Naive thymus-derived CD8-positive, alpha-beta T cell (primary cell): ENCODE measurements around the gene UBA52. TPM values are rescaled to one million over a fixed set of nuclear protein-coding genes. Genes with fewer than 3 reads are reported as not detected.
"Not testable (repeated sequence)": the region's sequence is repeated elsewhere in the genome, so short reads cannot be mapped to it uniquely, and the experiment has no call there.

Experiments
- ATAC-seq, 2 donors: fragments of 150-1000 bp; cut with Tn5 transposase in 1 of 2; sonication (Bioruptor Pico), chemical (Tn5 transposase) in 1 of 2; 1 replicate in 1 of 2; 2 replicates in 1 of 2; pipeline ENCODE4 v1.10.0; 2021; ENCODE audit warnings: mild to moderate bottlenecking in 2 of 2, moderate library complexity in 2 of 2
- POLR2A ChIA-PET: fragments of 350-600 bp; sonication (Branson Sonifier 250); formaldehyde crosslinking; loops from one replicate; lab custom pipeline; 2021; ENCODE audit warnings: antibody characterized with exemption; lab: Charles Lee
- DNase-seq, 10 donors: peaks; one replicate each; pipeline versions ENCODE4 v3.0.0 to v3.0.0-alpha.2; 2020 to 2022
- H3K27ac Mint-ChIP-seq, 10 donors: one replicate each; pipeline ENCODE4 v1.8.0; 2020 to 2022; ENCODE audit warnings: mild to moderate bottlenecking in 10 of 10, mixed read lengths in 10 of 10, moderate library complexity in 4 of 10, inconsistent platforms in 1 of 10
- H3K27me3 Mint-ChIP-seq, 5 donors: one replicate each; pipeline ENCODE4 v1.8.0; 2021 to 2022; ENCODE audit warnings: mixed read lengths in 5 of 5
- H3K36me3 Mint-ChIP-seq, 3 donors: one replicate each; pipeline ENCODE4 v1.8.0; 2020 to 2022; ENCODE audit warnings: mixed read lengths in 3 of 3, mild to moderate bottlenecking in 2 of 3, inconsistent platforms in 1 of 3
- H3K4me1 Mint-ChIP-seq, 4 donors: one replicate each; pipeline ENCODE4 v1.8.0; 2021 to 2022; ENCODE audit warnings: mixed read lengths in 4 of 4
- H3K4me3 Mint-ChIP-seq, 10 donors: one replicate each; pipeline ENCODE4 v1.8.0; 2020 to 2022; ENCODE audit warnings: mild to moderate bottlenecking in 10 of 10, mixed read lengths in 10 of 10, moderate library complexity in 6 of 10, inconsistent platforms in 1 of 10
- H3K9me3 Mint-ChIP-seq, 9 donors: one replicate each; pipeline ENCODE4 v1.8.0; 2020 to 2022; ENCODE audit warnings: mixed read lengths in 9 of 9, mild to moderate bottlenecking in 3 of 9, inconsistent platforms in 1 of 9, moderate library complexity in 1 of 9
- polyA plus RNA-seq, 3 donors: library from polyadenylated mRNA; unstranded; fragments of 300-500 nt; fragmentation: Illumina TruSeq; gene quantifications; one replicate each; pipeline ENCODE4 v1.2.3, GENCODE V29; 2021
- total RNA-seq, 8 experiments: library from RNA in 2 of 8; stranded (reverse) in 2 of 8; gene quantifications; one replicate each; pipeline ENCODE4 v1.2.3 and lab custom pipeline; 2021 to 2026

Gene UBA52
- total and polyA plus RNA-seq, 5 experiments from 2014 or later = 1,743 to 2,077 (median 1,986) TPM

GRCh38 chr19:18587962-18588610 lies 16.4 kb downstream of the UBA52 start:
- Mint-ChIP-seq H3K4me1 (peaks cover 16 to 45% (median 33%) of the 10 kb centered on the region in 4 donors), H3K27ac (peak overlapping the region; percentile 87 to 96 (median 94)), H3K9me3 (no peaks in the 10 kb centered on the region), H3K27me3 (no peaks in the 10 kb centered on the region), H3K4me3 (peak overlapping the region; percentile 81 to 95 (median 90)), H3K36me3 (peaks cover 0 to 9% (median 0%) of the 10 kb centered on the region in 3 donors)
- peak; percentile 7 to 18 for ATAC-seq
- no peak for DNase-seq
- POLR2A ChIA-PET = interaction anchor here (0.6 to 5.4 kb wide), 22 partner anchors 10 to 332 kb away, joined by 3 to 107 read pairs (median 6); partner anchors contain the start of genes COPE, DDX49, ELL and FKBP8

DNA sequence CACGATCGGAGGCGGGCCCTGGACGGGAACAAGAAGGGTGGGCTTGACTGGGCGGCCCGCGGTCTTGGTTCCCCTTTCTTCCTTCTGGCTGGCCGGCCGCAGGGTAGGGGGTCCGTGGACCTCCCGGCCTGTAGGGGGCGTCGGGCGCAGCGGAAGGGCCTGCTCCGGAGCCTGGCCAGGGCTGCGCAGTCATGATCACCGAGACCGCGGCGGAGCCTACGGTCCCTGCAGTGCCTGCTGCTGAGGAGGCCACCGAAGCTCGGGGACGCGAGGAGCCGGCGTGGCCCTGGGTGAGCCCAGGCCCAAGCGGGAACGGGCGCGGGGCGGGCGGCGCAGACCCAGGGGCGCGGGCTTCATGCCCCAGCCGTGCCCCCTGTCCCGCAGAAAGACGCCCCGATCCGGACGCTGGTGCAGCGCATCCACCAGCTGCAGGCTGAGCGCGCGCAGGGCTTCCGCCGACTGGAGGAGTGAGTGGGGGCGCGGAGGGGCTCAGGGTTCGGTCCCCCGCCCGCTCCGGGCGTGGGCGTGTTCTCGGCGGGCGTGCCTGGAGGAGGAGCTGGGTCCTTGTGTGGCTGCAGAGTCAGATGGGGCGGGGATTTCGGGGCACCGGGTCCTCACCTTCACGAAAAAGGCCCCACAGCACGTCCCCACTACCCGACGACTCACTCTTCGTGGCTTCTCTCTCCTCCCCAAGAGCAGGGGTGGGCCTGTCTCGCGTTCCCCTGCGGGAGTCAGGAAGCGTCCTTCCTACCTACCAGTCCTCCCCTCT lies 17.1 kb downstream of the UBA52 start, which contains the start of gene REX1BD:
Gene REX1BD, plus strand, starts transcription at position 188 of the 769 bp plus-strand sequence. Its CDS starts 4 bp downstream, at position 192.
- POLR2A ChIA-PET = interaction anchor here (0.6 to 5.4 kb wide), 32 partner anchors 9 to 1373 kb away, joined by 3 to 107 read pairs (median 6); partner anchors contain the start of genes COPE, CRTC1, DDX49 and ELL
- Mint-ChIP-seq H3K36me3 (peaks cover 0 to 9% (median 0%) of the 10 kb centered on the region in 3 donors), H3K9me3 (no peaks in the 10 kb centered on the region), H3K4me1 (peaks cover 16 to 48% (median 35%) of the 10 kb centered on the region in 4 donors), H3K4me3 (peak within 1 kb of the TSS; percentile 81 to 95 (median 90)), H3K27me3 (no peaks in the 10 kb centered on the region), H3K27ac (peak within 1 kb of the TSS; percentile 87 to 96 (median 94))
- ATAC-seq = peak; percentile 74 to 78
- peak; percentile 81 to 94 (median 88) for DNase-seq

- Mint-ChIP-seq H3K9me3 (no peaks in the 10 kb centered on the region), H3K4me3 (peak overlapping the region; percentile 81 to 95 (median 89)), H3K27me3 (no peaks in the 10 kb centered on the region), H3K36me3 (peaks cover 0 to 9% (median 0%) of the 10 kb centered on the region in 3 donors), H3K4me1 (peaks cover 17 to 50% (median 37%) of the 10 kb centered on the region in 4 donors), H3K27ac (peak overlapping the region; percentile 74 to 96 (median 92))
- ATAC-seq (peak; percentile 62 to 66), DNase-seq (peak in 6 of 10 donors; percentile 59 to 84 (median 72))
- POLR2A ChIA-PET = interaction anchor here (0.5 to 5.4 kb wide), 34 partner anchors 8 to 1374 kb away, joined by 3 to 107 read pairs (median 6); partner anchors contain the start of genes COPE, CRTC1, DDX49 and ELL
These were observed 18.0 kb downstream of the UBA52 start for GRCh38 chr19:18589380-18590272.

DNA sequence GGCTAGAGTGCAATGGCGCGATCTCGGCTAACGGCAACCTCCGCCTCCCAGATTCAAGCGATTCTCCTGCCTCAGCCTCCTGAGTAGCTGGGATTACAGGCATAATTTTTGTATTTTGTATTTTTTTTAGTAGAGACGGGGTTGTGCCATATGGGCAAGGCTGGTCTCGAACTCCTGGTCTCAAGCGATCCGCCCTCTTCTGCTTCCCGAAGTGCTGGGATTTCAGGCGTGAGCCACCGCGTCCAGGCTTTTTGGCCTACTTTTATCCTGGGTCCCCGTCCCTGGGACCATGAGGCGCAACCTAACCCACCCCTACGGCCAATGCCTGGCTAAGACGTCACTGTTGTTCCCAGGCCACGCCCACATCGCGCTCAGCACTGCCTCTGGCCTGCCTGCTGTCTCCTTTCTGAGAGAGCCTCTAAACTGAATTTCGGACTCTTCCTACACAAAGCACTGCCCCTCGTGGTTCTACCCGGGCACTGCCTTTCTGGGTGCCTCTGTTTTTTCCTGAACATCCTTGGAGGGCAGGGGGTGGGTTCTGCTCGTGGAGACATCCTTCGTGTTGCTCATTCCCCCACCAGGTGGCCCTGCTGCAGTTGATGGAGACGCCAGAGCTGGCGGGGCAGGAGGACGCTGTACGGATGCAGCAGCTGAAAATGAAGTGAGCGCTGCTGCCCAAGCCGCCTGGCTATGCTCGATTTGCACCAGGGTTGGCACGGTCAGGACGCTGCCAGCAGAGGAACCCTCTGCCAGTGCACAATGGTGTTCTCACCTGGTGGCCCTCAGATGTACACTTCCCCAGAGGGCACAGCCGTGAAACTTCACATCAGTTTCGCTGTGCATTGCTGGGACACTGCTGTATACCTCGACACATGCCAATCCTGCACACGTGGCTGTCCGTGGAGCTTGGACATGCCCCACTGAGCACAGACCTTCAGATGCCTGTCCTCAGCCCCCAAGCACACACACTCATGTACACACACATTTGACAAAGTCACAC lies 18.9 kb downstream of the UBA52 start:
- peaks cover 0 to 9% (median 0%) of the 10 kb centered on the region in 3 donors for H3K36me3 Mint-ChIP-seq
- ATAC-seq (no peak), DNase-seq (peak in 1 of 10 donors; percentile 23)
- H3K27ac Mint-ChIP-seq = peak overlapping the region in 9 of 10 donors; percentile 71 to 92 (median 85)
- H3K27me3 Mint-ChIP-seq = no peaks in the 10 kb centered on the region
- peak overlapping the region; percentile 80 to 93 (median 89) for H3K4me3 Mint-ChIP-seq
- H3K4me1 Mint-ChIP-seq = peaks cover 22 to 52% (median 42%) of the 10 kb centered on the region in 4 donors
- POLR2A ChIA-PET = interaction anchor here (0.6 to 5.4 kb wide), 10 partner anchors 18 to 329 kb away, joined by 3 to 107 read pairs (median 7); partner anchors contain the start of genes COPE, DDX49, ELL and UBA52
- no peaks in the 10 kb centered on the region for H3K9me3 Mint-ChIP-seq

GRCh38 chr19:18591735-18592385 lies 20.2 kb downstream of the UBA52 start:
- peaks cover 0 to 9% (median 0%) of the 10 kb centered on the region in 3 donors for H3K36me3 Mint-ChIP-seq
- H3K4me1 Mint-ChIP-seq = peaks cover 22 to 44% (median 40%) of the 10 kb centered on the region in 4 donors
- ATAC-seq (no peak), DNase-seq (no peak)
- H3K27me3 Mint-ChIP-seq = no peaks in the 10 kb centered on the region
- peak overlapping the region in 4 of 10 donors; percentile 14 to 63 (median 38) for H3K4me3 Mint-ChIP-seq
- POLR2A ChIA-PET = interaction anchor here (4.4 kb wide), 1 partner anchor 256 kb away, joined by 19 read pairs; no protein-coding TSS in a partner anchor
- no peaks in the 10 kb centered on the region for H3K9me3 Mint-ChIP-seq
- peak overlapping the region in 1 of 10 donors; percentile 31 for H3K27ac Mint-ChIP-seq

DNA sequence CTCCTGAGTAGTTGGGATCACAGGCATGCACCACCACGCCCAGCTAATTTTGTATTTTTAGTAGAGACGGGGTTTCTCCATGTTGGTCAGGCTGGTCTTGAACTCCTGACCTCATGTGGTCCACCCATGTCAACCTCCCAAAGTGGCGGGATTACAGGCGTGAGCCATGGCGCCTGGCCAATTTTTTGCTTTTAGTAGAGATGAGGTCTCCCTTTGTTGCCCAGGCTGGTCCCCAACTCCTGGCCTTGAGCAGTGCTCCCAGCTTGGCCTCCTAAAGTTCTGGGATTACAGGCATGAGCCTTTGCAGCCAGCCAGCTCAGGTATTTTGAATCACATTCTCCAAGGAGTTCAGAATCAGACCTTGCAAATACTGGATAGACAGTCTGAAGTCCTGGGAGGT lies 21.1 kb downstream of the UBA52 start:
- POLR2A ChIA-PET = interaction anchor here (0.8 to 4.4 kb wide), 4 partner anchors 87 to 255 kb away, joined by 3 to 19 read pairs (median 7); no protein-coding TSS in a partner anchor
- ATAC-seq, H3K36me3 Mint-ChIP-seq, DNase-seq, H3K9me3 Mint-ChIP-seq, H3K27me3 Mint-ChIP-seq: not testable (repeated sequence)
- H3K27ac Mint-ChIP-seq = peak overlapping the region in 3 of 10 donors; percentile 33 to 83 (median 40)
- H3K4me1 Mint-ChIP-seq = peaks cover 21 to 39% (median 37%) of the 10 kb centered on the region in 4 donors
- H3K4me3 Mint-ChIP-seq = peak overlapping the region in 4 of 10 donors; percentile 12 to 72 (median 27)

DNA sequence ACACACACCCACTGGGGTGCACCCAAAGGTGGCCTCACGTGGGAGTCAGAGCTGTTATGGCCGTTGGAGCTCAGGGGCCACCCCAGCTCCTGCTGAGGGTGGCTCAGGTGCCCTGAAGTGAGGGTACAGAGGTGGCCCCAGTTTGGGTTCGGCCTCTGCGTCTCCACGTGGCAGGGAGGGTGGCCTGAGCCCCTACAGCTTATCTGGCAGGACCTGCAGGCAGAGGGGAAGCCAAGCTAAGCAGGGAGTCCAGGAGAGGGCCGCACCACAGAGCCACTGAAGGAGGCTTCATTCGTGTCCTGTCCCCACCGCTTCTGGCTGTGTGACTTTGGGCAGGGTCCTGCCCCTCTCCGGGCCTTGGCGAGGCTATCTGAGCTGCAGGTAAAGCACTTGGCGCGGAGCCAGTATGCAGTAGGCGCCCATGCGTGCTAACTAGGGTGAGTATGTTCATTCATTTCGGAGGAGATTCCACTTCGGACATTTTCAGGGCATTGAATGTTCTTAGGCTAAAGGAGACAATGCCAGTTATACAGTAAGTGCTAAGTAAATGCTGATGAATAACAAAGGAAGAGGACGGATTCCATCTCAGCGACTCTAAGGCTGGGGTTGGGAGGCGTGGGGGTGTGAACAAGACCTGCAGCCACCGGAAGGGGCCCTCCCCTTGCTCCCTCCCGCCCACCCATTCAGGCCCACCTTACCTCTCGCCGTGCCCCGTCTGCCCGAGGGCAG lies 21.9 kb downstream of the UBA52 start:
- Mint-ChIP-seq H3K4me3 (peak overlapping the region in 9 of 10 donors; percentile 24 to 78 (median 58)), H3K4me1 (peaks cover 14 to 31% (median 30%) of the 10 kb centered on the region in 4 donors), H3K27me3 (no peaks in the 10 kb centered on the region), H3K9me3 (no peaks in the 10 kb centered on the region), H3K27ac (peak overlapping the region in 9 of 10 donors; percentile 28 to 91 (median 69)), H3K36me3 (peaks cover 0 to 9% (median 0%) of the 10 kb centered on the region in 3 donors)
- no peak for ATAC-seq
- DNase-seq = no peak
- POLR2A ChIA-PET = interaction anchor here (0.5 to 4.4 kb wide), 8 partner anchors 22 to 447 kb away, joined by 3 to 19 read pairs (median 4); partner anchors contain the start of genes HOMER3 and UBA52

DNA sequence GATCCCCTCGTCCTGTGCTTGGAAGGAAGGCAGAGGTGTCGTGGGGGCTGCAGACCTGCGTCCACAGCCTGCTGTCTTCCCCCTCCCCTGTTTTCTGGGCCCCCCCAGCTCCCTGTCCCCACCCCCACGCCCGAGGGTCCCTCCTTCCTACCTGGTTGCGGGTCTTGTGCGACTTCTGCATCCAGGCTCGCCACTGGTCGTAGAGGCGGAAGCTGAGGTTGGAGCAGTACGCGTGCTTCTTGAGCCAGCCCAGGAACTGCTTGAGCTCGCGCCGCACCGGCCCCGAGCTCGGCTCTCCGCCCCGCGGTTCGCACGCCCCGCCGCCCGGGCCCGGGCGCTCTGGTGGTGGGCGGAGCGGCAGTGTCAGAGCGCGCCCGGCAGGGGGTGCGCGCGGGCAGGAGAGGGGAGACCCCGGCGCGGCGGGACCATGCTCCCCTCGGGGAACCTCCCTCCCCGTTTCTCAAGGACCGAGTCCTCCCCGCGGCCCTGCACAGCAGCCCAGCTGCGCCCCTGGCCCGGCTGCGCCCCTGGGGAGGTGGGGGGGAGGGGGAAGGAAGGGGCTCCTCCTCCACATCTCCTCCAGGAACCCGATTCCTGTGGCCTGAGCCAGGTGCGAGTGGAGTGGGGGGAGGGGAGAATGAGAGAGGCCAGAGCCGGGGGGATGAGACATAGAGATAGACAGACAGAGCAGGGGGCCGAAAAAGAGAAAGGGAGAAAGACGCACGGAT lies 22.6 kb downstream of the UBA52 start:
- H3K4me1 Mint-ChIP-seq = peaks cover 14 to 31% (median 30%) of the 10 kb centered on the region in 4 donors
- ATAC-seq (peak; percentile 73 to 77), DNase-seq (peak; percentile 66 to 85 (median 78))
- peaks cover 0 to 9% (median 0%) of the 10 kb centered on the region in 3 donors for H3K36me3 Mint-ChIP-seq
- H3K4me3 Mint-ChIP-seq = peak overlapping the region; percentile 64 to 91 (median 79)
- peaks cover 0 to 4% (median 0%) of the 10 kb centered on the region in 5 donors for H3K27me3 Mint-ChIP-seq
- POLR2A ChIA-PET = interaction anchor here (0.5 to 4.4 kb wide), 6 partner anchors 18 to 446 kb away, joined by 3 to 19 read pairs (median 4); partner anchors contain the start of gene UBA52
- H3K27ac Mint-ChIP-seq = peak overlapping the region in 9 of 10 donors; percentile 40 to 89 (median 78)
- H3K9me3 Mint-ChIP-seq = no peaks in the 10 kb centered on the region
